Activated CD8-positive, alpha-beta memory T cell treated with anti-CD3 and anti-CD28 coated beads, Interleukin-2, amount 10 ng/mL, durations not matched to agents 7 days and 5 days (primary cell): ENCODE measurements around the gene ATG101. TPM values are rescaled to one million over a fixed set of nuclear protein-coding genes. Genes with fewer than 3 reads are reported as not detected.

Experiments used
- ATAC-seq: fragments of 150-1000 bp; cut with Tn5 transposase; one replicate; pipeline ENCODE4 v1.10.0; 2021; ENCODE audit warnings: moderate library complexity
- CTCF ChIA-PET: fragments of 350-600 bp; sonication (Branson Sonifier 250); formaldehyde crosslinking; loops from one replicate; lab custom pipeline; 2021; ENCODE audit warnings: antibody characterized with exemption; lab: Charles Lee
- DNase-seq: peaks from one replicate; pipeline ENCODE4 v3.0.0-alpha.2; 2020
- H3K27ac Mint-ChIP-seq: one replicate; pipeline ENCODE4 v1.8.0; 2021; ENCODE audit warnings: mild to moderate bottlenecking, mixed read lengths
- H3K27me3 Mint-ChIP-seq: one replicate; pipeline ENCODE4 v1.8.0; 2021; ENCODE audit warnings: mixed read lengths
- H3K36me3 Mint-ChIP-seq: one replicate; pipeline ENCODE4 v1.8.0; 2021; ENCODE audit warnings: mild to moderate bottlenecking, mixed read lengths
- H3K4me1 Mint-ChIP-seq: one replicate; pipeline ENCODE4 v1.8.0; 2021; ENCODE audit warnings: mixed read lengths
- H3K4me3 Mint-ChIP-seq: one replicate; pipeline ENCODE4 v1.8.0; 2021; ENCODE audit warnings: mild to moderate bottlenecking, moderate library complexity, mixed read lengths
- H3K9me3 Mint-ChIP-seq: one replicate; pipeline ENCODE4 v1.8.0; 2022; ENCODE audit warnings: low read depth, mixed read lengths
- total RNA-seq, 2 experiments: library from RNA; stranded (reverse); gene quantifications; one replicate each; pipeline ENCODE4 v1.2.3, GENCODE V29; 2021

The ATG101 gene
- total RNA-seq, 2 experiments from 2014 or later: 33.3 to 42.2 TPM

DNA sequence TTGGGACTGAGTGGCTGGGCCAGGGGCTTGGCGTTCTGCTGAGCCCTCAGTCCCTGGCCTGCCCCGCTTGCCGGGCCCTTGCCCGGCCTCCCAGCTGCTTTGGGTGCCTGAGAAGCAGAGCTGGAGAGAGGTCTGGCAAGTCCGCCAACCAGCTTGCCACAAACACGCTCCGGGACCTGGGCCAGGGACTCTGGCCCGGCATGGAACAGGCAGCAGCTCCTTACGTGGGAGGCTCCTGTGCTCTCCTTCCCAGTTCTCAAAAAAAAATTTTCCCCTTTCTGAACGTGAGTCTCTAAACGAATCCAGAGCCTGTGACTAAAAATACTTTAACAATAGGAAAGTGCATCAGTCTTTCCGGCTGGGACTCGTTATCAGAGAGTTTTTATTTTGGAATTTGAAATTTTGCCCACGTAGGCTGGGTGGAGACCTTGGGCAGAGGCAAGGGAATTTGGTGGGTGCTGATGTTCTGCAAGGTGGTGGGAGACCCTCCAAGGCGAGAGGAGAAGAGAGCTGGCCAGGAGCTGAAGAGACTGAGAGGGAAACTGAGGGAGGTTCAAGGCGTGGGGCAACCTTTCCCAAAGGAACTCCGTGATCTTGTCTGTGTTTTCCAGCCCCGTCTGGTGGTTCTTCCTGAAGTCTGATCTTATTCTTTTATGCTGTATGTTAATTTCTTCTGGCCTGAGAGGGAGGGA is 25.3 kb upstream of the ATG101 start:
- H3K27me3 Mint-ChIP-seq: peaks cover 3% of the 10 kb centered on the region
- DNase-seq: no peak
- H3K4me1 Mint-ChIP-seq: peaks cover 31% of the 10 kb centered on the region
- no peak overlapping the region for H3K4me3 Mint-ChIP-seq
- peaks cover 2% of the 10 kb centered on the region for H3K36me3 Mint-ChIP-seq
- CTCF ChIA-PET: interaction anchor here (0.6 to 7.2 kb wide), 2 partner anchors 20 to 24 kb away, joined by 4 to 80 read pairs; no protein-coding TSS in a partner anchor
- H3K27ac Mint-ChIP-seq: no peak overlapping the region
- no peaks in the 10 kb centered on the region for H3K9me3 Mint-ChIP-seq
- ATAC-seq: no peak

- peaks cover 42% of the 10 kb centered on the region for H3K4me1 Mint-ChIP-seq
- H3K36me3 Mint-ChIP-seq: peaks cover 2% of the 10 kb centered on the region
- no peaks in the 10 kb centered on the region for H3K9me3 Mint-ChIP-seq
- ATAC-seq: no peak
- CTCF ChIA-PET: interaction anchor here (0.6 to 7.2 kb wide), 2 partner anchors 21 to 22 kb away, joined by 3 to 80 read pairs; no protein-coding TSS in a partner anchor
- peak overlapping the region; percentile 14 for H3K27ac Mint-ChIP-seq
- H3K27me3 Mint-ChIP-seq: peaks cover 6% of the 10 kb centered on the region
- no peak for DNase-seq
- no peak overlapping the region for H3K4me3 Mint-ChIP-seq
Observed at GRCh38 chr12:52045794-52046199, 24.0 kb upstream of the ATG101 start.

DNA sequence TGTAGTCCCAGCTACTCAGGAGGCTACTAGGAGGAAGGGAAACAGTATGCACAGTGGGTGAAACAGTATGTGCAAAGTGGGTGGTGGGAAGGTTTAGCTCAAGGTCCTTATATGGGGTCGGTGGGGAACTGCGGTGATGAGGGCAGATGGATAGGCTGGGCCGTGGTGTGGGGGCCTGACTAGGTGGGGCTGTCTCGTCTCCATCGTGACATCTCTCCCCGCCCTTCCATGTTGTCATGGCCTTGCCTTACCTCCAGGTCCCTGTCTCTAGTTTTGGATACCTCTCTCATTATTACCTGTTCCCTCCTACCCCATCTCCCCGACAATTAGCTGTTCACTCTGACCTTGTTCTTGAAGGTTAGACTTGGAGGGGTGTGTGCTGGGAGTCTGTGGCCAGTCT is 22.9 kb upstream of the ATG101 start:
- DNase-seq (no peak), ATAC-seq (no peak)
- H3K4me1 Mint-ChIP-seq: peaks cover 45% of the 10 kb centered on the region
- no peaks in the 10 kb centered on the region for H3K9me3 Mint-ChIP-seq
- no peak overlapping the region for H3K4me3 Mint-ChIP-seq
- no peak overlapping the region for H3K27ac Mint-ChIP-seq
- H3K27me3 Mint-ChIP-seq: peaks cover 6% of the 10 kb centered on the region
- H3K36me3 Mint-ChIP-seq: peaks cover 2% of the 10 kb centered on the region
- CTCF ChIA-PET: interaction anchor here (1.6 to 7.2 kb wide), 4 partner anchors 14 to 23 kb away, joined by 3 to 80 read pairs (median 9); partner anchors contain the start of gene ATG101

GRCh38 chr12:52049286-52049685 is 20.5 kb upstream of the ATG101 start:
- H3K27ac Mint-ChIP-seq: peak overlapping the region; percentile 42
- H3K27me3 Mint-ChIP-seq: peaks cover 6% of the 10 kb centered on the region
- H3K36me3 Mint-ChIP-seq: peaks cover 2% of the 10 kb centered on the region
- no peak for DNase-seq
- H3K9me3 Mint-ChIP-seq: no peaks in the 10 kb centered on the region
- H3K4me3 Mint-ChIP-seq: peak overlapping the region; percentile 51
- peaks cover 46% of the 10 kb centered on the region for H3K4me1 Mint-ChIP-seq
- ATAC-seq: no peak
- CTCF ChIA-PET: interaction anchor here (0.7 to 7.2 kb wide), 4 partner anchors 17 to 71 kb away, joined by 3 to 80 read pairs (median 8); no protein-coding TSS in a partner anchor

DNA sequence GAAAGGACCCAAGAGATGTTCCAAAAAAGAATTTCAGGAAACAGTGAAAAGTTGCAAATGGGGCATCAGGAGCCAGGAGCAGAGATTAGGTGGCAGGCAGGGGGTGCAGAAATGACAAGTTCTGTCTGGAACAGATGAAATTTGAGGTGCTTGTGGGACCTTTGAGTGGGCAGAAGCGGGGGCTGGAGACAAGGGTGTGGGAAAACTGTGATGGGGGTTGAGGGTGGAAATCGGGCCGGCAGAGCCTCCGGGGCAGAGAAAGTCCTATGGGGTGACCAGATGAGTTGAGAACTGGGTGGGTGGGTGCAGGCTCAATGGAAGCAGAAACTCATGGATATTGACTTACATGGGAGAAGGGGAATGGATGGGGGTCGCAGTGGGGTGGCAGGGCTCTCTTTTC is 20.1 kb upstream of the ATG101 start:
- CTCF ChIA-PET: interaction anchor here (2.8 to 6.6 kb wide), 2 partner anchors 19 to 24 kb away, joined by 29 to 56 read pairs; partner anchors contain the start of gene ATG101
- Mint-ChIP-seq H3K4me1 (peaks cover 46% of the 10 kb centered on the region), H3K27ac (peak overlapping the region; percentile 25), H3K27me3 (peaks cover 6% of the 10 kb centered on the region), H3K36me3 (peaks cover 2% of the 10 kb centered on the region), H3K4me3 (peak overlapping the region; percentile 51), H3K9me3 (no peaks in the 10 kb centered on the region)
- DNase-seq (no peak), ATAC-seq (no peak)

- Mint-ChIP-seq H3K4me1 (peaks cover 46% of the 10 kb centered on the region), H3K9me3 (no peaks in the 10 kb centered on the region), H3K36me3 (peaks cover 2% of the 10 kb centered on the region), H3K27ac (peak overlapping the region; percentile 87), H3K27me3 (peaks cover 6% of the 10 kb centered on the region), H3K4me3 (peak overlapping the region; percentile 79)
- ATAC-seq: no peak
- no peak for DNase-seq
- CTCF ChIA-PET: interaction anchor here (1.0 to 6.6 kb wide), 9 partner anchors 9 to 71 kb away, joined by 3 to 56 read pairs (median 8); partner anchors contain the start of gene ATG101
Observed at GRCh38 chr12:52050116-52050757, 19.5 kb upstream of the ATG101 start.

DNA sequence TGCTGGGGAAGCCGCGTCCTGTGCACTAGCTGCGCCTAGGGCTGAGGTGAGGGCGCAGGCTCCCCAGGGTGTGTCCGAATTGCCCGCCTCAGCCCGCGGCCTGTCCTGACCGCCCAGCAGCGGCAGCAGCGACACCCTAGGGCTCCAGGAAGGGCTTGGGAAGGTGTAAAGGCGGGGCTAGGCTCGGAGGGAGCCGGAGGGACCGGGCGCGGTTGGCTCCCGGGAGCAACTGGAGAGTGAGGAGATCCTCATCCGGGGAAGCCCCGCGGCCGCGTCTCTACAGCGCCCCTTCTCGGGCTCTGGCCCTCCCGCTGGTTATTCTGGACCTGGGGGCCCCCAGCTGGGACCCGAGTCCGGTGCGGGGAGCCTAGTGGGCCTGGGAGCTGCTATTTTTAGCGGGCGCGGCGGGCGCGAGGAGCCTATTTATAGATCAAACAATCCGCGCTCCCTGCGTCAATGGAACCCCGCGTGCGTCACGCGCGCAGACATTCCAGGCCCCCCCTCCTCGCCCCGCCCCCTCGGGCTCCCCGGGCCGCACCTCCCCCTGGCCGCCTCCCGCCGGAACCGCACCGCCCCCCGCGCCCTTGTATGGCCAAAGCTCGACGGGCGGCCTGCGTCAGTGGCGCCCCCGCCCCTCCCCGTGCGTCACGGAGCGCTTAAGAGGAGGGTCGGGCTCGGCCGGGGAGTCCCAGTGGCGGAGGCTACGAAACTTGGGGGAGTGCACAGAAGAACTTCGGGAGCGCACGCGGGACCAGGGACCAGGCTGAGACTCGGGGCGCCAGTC is 18.8 kb upstream of the ATG101 start, which contains the start of gene NR4A1:
TSS of gene NR4A1 (plus strand) at position 685 of the 784 bp plus-strand sequence. CDS start 2,887 bp downstream, outside the sequence.
- DNase-seq (peak; percentile 97), ATAC-seq (peak; percentile 85)
- peaks cover 2% of the 10 kb centered on the region for H3K36me3 Mint-ChIP-seq
- peaks cover 6% of the 10 kb centered on the region for H3K27me3 Mint-ChIP-seq
- peak within 1 kb of the TSS; percentile 87 for H3K27ac Mint-ChIP-seq
- CTCF ChIA-PET: interaction anchor here (0.9 to 6.6 kb wide), 12 partner anchors 9 to 71 kb away, joined by 3 to 56 read pairs (median 7); partner anchors contain the start of gene ATG101
- peak within 1 kb of the TSS; percentile 79 for H3K4me3 Mint-ChIP-seq
- no peaks in the 10 kb centered on the region for H3K9me3 Mint-ChIP-seq
- peaks cover 41% of the 10 kb centered on the region for H3K4me1 Mint-ChIP-seq

DNA sequence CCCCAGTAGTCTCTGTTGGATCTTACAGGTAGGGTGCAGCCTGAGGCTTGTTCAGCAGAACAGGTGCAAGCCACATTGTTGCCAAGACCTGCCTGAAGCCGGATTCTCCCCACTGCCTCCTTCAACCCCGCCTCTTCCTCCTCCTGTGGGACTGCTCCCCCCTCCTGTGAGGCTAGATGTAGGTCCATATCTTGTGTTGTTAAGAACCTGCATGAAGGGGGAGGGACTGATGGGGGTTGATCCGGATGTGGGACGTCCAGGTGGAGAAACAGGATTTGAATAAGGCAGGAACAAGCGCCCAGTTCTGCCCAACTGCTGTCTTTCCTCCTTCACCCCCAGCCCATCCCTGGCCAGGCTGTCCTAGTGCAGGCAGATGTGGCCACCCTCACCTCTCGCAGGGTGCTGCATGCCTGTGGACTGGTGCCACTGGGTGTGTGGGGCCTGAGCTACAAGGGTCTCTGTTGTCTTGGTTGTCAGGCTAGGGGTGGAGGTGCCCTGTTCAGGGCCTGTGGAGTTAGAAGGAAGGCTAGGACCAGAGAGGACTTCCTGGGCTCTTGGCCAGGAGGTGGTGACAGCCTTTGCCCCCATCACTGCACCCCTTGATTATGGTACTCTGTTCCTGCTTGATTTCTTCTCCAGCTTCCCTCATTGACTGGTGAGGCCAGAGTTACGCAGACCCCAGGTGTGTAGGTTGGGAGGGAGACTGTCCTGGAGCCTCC is 17.2 kb upstream of the ATG101 start:
- Mint-ChIP-seq H3K4me1 (peaks cover 34% of the 10 kb centered on the region), H3K27me3 (peaks cover 6% of the 10 kb centered on the region), H3K9me3 (no peaks in the 10 kb centered on the region), H3K27ac (no peak overlapping the region), H3K36me3 (peaks cover 2% of the 10 kb centered on the region), H3K4me3 (peak overlapping the region; percentile 79)
- CTCF ChIA-PET: interaction anchor here (0.8 to 6.6 kb wide), 4 partner anchors 14 to 27 kb away, joined by 3 to 56 read pairs (median 18); partner anchors contain the start of gene ATG101
- ATAC-seq: no peak
- DNase-seq: no peak

DNA sequence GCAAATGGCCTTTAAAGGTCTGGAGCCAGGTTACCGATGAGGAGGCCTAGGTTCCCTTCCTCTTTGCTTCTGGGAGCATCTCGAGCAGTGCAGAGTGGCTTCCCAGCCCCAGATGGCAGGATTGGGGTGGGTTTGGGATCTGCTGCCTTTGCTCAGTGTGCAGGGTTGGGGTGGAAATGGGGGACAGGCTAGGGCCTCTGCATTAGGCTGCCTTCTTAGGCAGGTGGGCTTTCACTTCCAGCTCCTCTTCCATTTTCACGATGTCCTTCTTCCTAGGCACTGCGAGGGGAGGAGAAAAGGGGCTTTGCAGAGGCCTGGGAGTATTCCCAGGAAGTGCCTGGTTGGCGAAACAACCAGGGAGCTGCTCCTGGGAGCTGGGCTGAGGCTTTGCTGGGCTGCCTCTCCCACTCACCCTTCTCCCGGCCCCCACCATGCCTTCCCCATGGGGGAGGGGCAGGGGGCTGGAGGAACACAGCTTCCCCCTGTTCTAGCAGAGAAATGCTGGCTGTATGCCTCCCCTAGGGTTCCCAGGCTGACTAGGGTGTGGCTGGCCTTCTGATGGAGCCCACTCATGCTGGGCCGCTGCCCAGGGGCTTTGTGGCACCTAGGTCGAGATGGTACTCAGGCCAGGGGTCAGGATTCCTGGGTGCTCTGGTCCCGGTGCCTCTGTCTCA is 16.1 kb upstream of the ATG101 start:
- ATAC-seq: no peak
- Mint-ChIP-seq H3K36me3 (peaks cover 2% of the 10 kb centered on the region), H3K4me1 (peaks cover 34% of the 10 kb centered on the region), H3K9me3 (no peaks in the 10 kb centered on the region), H3K4me3 (no peak overlapping the region), H3K27ac (no peak overlapping the region), H3K27me3 (peaks cover 6% of the 10 kb centered on the region)
- DNase-seq: no peak
- CTCF ChIA-PET: interaction anchor here (0.8 to 6.6 kb wide), 2 partner anchors 16 to 28 kb away, joined by 3 to 56 read pairs; partner anchors contain the start of gene ATG101

DNA sequence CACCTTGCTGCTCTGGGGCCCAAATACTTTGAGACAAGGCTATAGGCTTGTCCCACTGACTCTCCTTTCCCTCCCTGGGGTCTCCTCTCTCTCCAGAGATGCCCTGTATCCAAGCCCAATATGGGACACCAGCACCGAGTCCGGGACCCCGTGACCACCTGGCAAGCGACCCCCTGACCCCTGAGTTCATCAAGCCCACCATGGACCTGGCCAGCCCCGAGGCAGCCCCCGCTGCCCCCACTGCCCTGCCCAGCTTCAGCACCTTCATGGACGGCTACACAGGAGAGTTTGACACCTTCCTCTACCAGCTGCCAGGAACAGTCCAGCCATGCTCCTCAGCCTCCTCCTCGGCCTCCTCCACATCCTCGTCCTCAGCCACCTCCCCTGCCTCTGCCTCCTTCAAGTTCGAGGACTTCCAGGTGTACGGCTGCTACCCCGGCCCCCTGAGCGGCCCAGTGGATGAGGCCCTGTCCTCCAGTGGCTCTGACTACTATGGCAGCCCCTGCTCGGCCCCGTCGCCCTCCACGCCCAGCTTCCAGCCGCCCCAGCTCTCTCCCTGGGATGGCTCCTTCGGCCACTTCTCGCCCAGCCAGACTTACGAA is 15.4 kb upstream of the ATG101 start:
- Mint-ChIP-seq H3K36me3 (no peaks in the 10 kb centered on the region), H3K9me3 (no peaks in the 10 kb centered on the region), H3K27me3 (peaks cover 4% of the 10 kb centered on the region), H3K4me1 (peaks cover 32% of the 10 kb centered on the region), H3K27ac (no peak overlapping the region), H3K4me3 (no peak overlapping the region)
- DNase-seq: no peak
- no peak for ATAC-seq
- CTCF ChIA-PET: interaction anchor here (1.1 to 6.6 kb wide), 2 partner anchors 10 to 29 kb away, joined by 4 to 56 read pairs; no protein-coding TSS in a partner anchor

DNA sequence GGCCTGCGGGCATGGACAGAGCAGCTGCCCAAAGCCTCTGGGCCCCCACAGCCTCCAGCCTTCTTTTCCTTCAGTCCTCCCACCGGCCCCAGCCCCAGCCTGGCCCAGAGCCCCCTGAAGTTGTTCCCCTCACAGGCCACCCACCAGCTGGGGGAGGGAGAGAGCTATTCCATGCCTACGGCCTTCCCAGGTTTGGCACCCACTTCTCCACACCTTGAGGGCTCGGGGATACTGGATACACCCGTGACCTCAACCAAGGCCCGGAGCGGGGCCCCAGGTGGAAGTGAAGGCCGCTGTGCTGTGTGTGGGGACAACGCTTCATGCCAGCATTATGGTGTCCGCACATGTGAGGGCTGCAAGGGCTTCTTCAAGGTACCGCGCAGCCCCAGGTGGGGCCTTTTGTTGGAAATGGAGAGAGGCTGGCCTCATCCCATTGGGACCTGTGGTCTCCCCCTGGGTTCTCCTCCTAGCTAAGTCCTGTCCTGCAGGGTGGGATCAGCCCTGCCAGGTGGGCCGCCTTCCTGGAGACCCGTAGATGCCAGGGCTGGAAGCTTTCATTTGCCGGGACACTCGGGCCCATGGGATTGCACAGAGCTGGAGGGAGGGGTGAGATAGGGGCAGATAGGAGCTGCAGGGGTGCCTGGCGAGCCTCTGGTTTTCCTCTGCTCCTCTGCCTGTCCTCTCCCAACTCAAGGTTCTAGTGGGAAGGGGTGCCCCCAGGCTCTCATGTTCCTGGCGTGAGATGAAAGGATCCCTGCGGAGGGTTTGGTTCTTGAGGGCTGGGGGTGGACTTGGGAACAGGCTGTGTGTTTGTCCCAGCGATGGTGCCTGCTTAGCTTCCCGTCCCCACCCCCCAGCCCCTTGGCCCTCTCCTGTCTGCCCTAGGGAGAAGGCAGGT is 14.7 kb upstream of the ATG101 start:
- no peak for DNase-seq
- H3K27ac Mint-ChIP-seq: no peak overlapping the region
- no peaks in the 10 kb centered on the region for H3K27me3 Mint-ChIP-seq
- ATAC-seq: no peak
- no peaks in the 10 kb centered on the region for H3K36me3 Mint-ChIP-seq
- CTCF ChIA-PET: interaction anchor here (1.1 to 6.6 kb wide), 2 partner anchors 9 to 29 kb away, joined by 4 to 56 read pairs; no protein-coding TSS in a partner anchor
- H3K9me3 Mint-ChIP-seq: no peaks in the 10 kb centered on the region
- peaks cover 24% of the 10 kb centered on the region for H3K4me1 Mint-ChIP-seq
- no peak overlapping the region for H3K4me3 Mint-ChIP-seq
